ENCODE results near the gene STPG1.

The STPG1 gene

GRCh38 chr1:24387636-24388175 lies 25.9 kb downstream of the STPG1 start:
- H3K4me1 ChIP-seq (ENCODE audit: insufficient read depth, insufficient read length): peaks cover 9% of the 10 kb centered on the region
- no peak for TF ChIP-seq ZNF274 (IDR thresholded peaks at IDR 0.05; ENCODE audit: low read depth, low read length)
- no peak for TF ChIP-seq SUZ12 (IDR thresholded peaks at IDR 0.05; ENCODE audit: extremely low read depth, insufficient read depth, insufficient read length)
- TF ChIP-seq YY1 (IDR thresholded peaks at IDR 0.05; ENCODE audit: insufficient read depth, insufficient read length): no peak
- H3K4me3 ChIP-seq (ENCODE audit: insufficient read length, low read depth): no peak overlapping the region
- DNase-seq (ENCODE audit: low read depth, low spot score): no peak
- H3K9ac ChIP-seq (ENCODE audit: insufficient read length, low read depth): no peak overlapping the region
- peaks cover 15% of the 10 kb centered on the region; the same call in 1 of the 2 replicates for H3K9me3 ChIP-seq (ENCODE audit: insufficient read depth, low read length)
- H3K36me3 ChIP-seq (ENCODE audit: insufficient read depth, insufficient read length, low read length): peaks cover 34% of the 10 kb centered on the region
- no peaks in the 10 kb centered on the region for H3K27me3 ChIP-seq (ENCODE audit: insufficient read depth, insufficient read length)

- TF ChIP-seq SUZ12 (IDR thresholded peaks at IDR 0.05; ENCODE audit: extremely low read depth, insufficient read depth, insufficient read length): no peak
- no peak for TF ChIP-seq YY1 (IDR thresholded peaks at IDR 0.05; ENCODE audit: insufficient read depth, insufficient read length)
- TF ChIP-seq ZNF274 (IDR thresholded peaks at IDR 0.05; ENCODE audit: low read depth, low read length): no peak
- Histone ChIP-seq H3K9ac (ENCODE audit: insufficient read length, low read depth) (no peak overlapping the region), H3K4me1 (ENCODE audit: insufficient read depth, insufficient read length) (peaks cover 2% of the 10 kb centered on the region), H3K27me3 (ENCODE audit: insufficient read depth, insufficient read length) (no peaks in the 10 kb centered on the region), H3K4me3 (ENCODE audit: insufficient read length, low read depth) (no peak overlapping the region), H3K36me3 (ENCODE audit: insufficient read depth, insufficient read length, low read length) (peaks cover 40% of the 10 kb centered on the region), H3K9me3 (ENCODE audit: insufficient read depth, low read length) (peaks cover 15% of the 10 kb centered on the region; the same call in 1 of the 2 replicates)
- no peak for DNase-seq (ENCODE audit: low read depth, low spot score)
Observed at GRCh38 chr1:24386931-24387330, 26.7 kb downstream of the STPG1 start.

GRCh38 chr1:24386241-24386640 lies 27.3 kb downstream of the STPG1 start:
- Histone ChIP-seq H3K9me3 (ENCODE audit: insufficient read depth, low read length) (peaks cover 15% of the 10 kb centered on the region; the same call in 1 of the 2 replicates), H3K36me3 (ENCODE audit: insufficient read depth, insufficient read length, low read length) (peaks cover 44% of the 10 kb centered on the region), H3K9ac (ENCODE audit: insufficient read length, low read depth) (no peak overlapping the region), H3K27me3 (ENCODE audit: insufficient read depth, insufficient read length) (no peaks in the 10 kb centered on the region), H3K4me1 (ENCODE audit: insufficient read depth, insufficient read length) (no peaks in the 10 kb centered on the region), H3K4me3 (ENCODE audit: insufficient read length, low read depth) (no peak overlapping the region)
- DNase-seq (ENCODE audit: low read depth, low spot score): no peak
- TF ChIP-seq YY1 (IDR thresholded peaks at IDR 0.05; ENCODE audit: insufficient read depth, insufficient read length) (no peak), SUZ12 (IDR thresholded peaks at IDR 0.05; ENCODE audit: extremely low read depth, insufficient read depth, insufficient read length) (no peak), ZNF274 (IDR thresholded peaks at IDR 0.05; ENCODE audit: low read depth, low read length) (no peak)

- TF ChIP-seq ZNF274 (IDR thresholded peaks at IDR 0.05; ENCODE audit: low read depth, low read length): no peak
- TF ChIP-seq SUZ12 (IDR thresholded peaks at IDR 0.05; ENCODE audit: extremely low read depth, insufficient read depth, insufficient read length): no peak
- TF ChIP-seq YY1 (IDR thresholded peaks at IDR 0.05; ENCODE audit: insufficient read depth, insufficient read length): no peak
- Histone ChIP-seq H3K4me1 (ENCODE audit: insufficient read depth, insufficient read length) (no peaks in the 10 kb centered on the region), H3K9ac (ENCODE audit: insufficient read length, low read depth) (no peak overlapping the region), H3K9me3 (ENCODE audit: insufficient read depth, low read length) (peaks cover 15% of the 10 kb centered on the region; the same call in 1 of the 2 replicates), H3K4me3 (ENCODE audit: insufficient read length, low read depth) (no peak overlapping the region), H3K27me3 (ENCODE audit: insufficient read depth, insufficient read length) (no peaks in the 10 kb centered on the region), H3K36me3 (ENCODE audit: insufficient read depth, insufficient read length, low read length) (peaks cover 39% of the 10 kb centered on the region)
- no peak for DNase-seq (ENCODE audit: low read depth, low spot score)
Observed at GRCh38 chr1:24385160-24385940, 28.2 kb downstream of the STPG1 start.

GRCh38 chr1:24384251-24385090 lies 29.1 kb downstream of the STPG1 start:
- Histone ChIP-seq H3K4me1 (ENCODE audit: insufficient read depth, insufficient read length) (no peaks in the 10 kb centered on the region), H3K9me3 (ENCODE audit: insufficient read depth, low read length) (peaks cover 15% of the 10 kb centered on the region; the same call in 1 of the 2 replicates), H3K4me3 (ENCODE audit: insufficient read length, low read depth) (no peak overlapping the region), H3K36me3 (ENCODE audit: insufficient read depth, insufficient read length, low read length) (peaks cover 41% of the 10 kb centered on the region), H3K9ac (ENCODE audit: insufficient read length, low read depth) (no peak overlapping the region), H3K27me3 (ENCODE audit: insufficient read depth, insufficient read length) (no peaks in the 10 kb centered on the region)
- no peak for DNase-seq (ENCODE audit: low read depth, low spot score)
- no peak for TF ChIP-seq YY1 (IDR thresholded peaks at IDR 0.05; ENCODE audit: insufficient read depth, insufficient read length)
- no peak for TF ChIP-seq SUZ12 (IDR thresholded peaks at IDR 0.05; ENCODE audit: extremely low read depth, insufficient read depth, insufficient read length)
- TF ChIP-seq ZNF274 (IDR thresholded peaks at IDR 0.05; ENCODE audit: low read depth, low read length): no peak

GRCh38 chr1:24383381-24383940 lies 30.1 kb downstream of the STPG1 start:
- Histone ChIP-seq H3K4me3 (ENCODE audit: insufficient read length, low read depth) (no peak overlapping the region), H3K9ac (ENCODE audit: insufficient read length, low read depth) (no peak overlapping the region), H3K9me3 (ENCODE audit: insufficient read depth, low read length) (peaks cover 15% of the 10 kb centered on the region; the same call in 1 of the 2 replicates), H3K27me3 (ENCODE audit: insufficient read depth, insufficient read length) (no peaks in the 10 kb centered on the region), H3K36me3 (ENCODE audit: insufficient read depth, insufficient read length, low read length) (peaks cover 47% of the 10 kb centered on the region), H3K4me1 (ENCODE audit: insufficient read depth, insufficient read length) (no peaks in the 10 kb centered on the region)
- DNase-seq (ENCODE audit: low read depth, low spot score): no peak
- TF ChIP-seq SUZ12 (IDR thresholded peaks at IDR 0.05; ENCODE audit: extremely low read depth, insufficient read depth, insufficient read length) (no peak), ZNF274 (IDR thresholded peaks at IDR 0.05; ENCODE audit: low read depth, low read length) (no peak), YY1 (IDR thresholded peaks at IDR 0.05; ENCODE audit: insufficient read depth, insufficient read length) (no peak)

All from NT2/D1 (cell line).